GM12878 (cell line): ENCODE results near the gene SPEG.

Experiments used
- BACH1 ChIP-seq: fragments of 450-650 bp; IDR thresholded peaks from 2 replicates; pipeline ENCODE4 v1.6.1; 2017; ENCODE audit warnings: mild to moderate bottlenecking, borderline replicate concordance
- EZH2 ChIP-seq: IDR thresholded peaks from 2 replicates; pipeline ENCODE4 v1.6.1; 2012; ENCODE audit warnings: low read depth, mild to moderate bottlenecking, control low read depth, inconsistent platforms, low read length, borderline replicate concordance; ENCODE audit not compliant: control insufficient read depth
- RAD21 ChIP-seq: IDR thresholded peaks from 2 replicates; pipeline ENCODE4 v1.6.1; 2011; ENCODE audit warnings: mild to moderate bottlenecking, low read depth, low read length, moderate library complexity; ENCODE audit not compliant: insufficient read depth
- TF ChIP-seq, protein P1 (sequence below): IDR thresholded peaks from 2 replicates; pipeline ENCODE4 v1.6.1; 2012; ENCODE audit warnings: low read depth, low read length, improper control_type of control experiment
- TF ChIP-seq, protein P2 (sequence below), 3 experiments: IDR thresholded peaks in 2 of 3; conservative IDR thresholded peaks in 1 of 3; 2 replicates each; pipeline ENCODE4 v1.5.1; 2011; ENCODE audit warnings: low read depth in 3 of 3, low read length in 3 of 3, mild to moderate bottlenecking in 3 of 3, control low read depth in 2 of 3, moderate library complexity in 2 of 3, inconsistent platforms in 1 of 3, mixed read lengths in 1 of 3; ENCODE audit not compliant: control insufficient read depth in 2 of 3, insufficient read depth in 1 of 3; ENCODE audit errors: extremely low read depth in 1 of 3
- TF ChIP-seq, protein P3 (sequence below): fragments of 450-650 bp; IDR thresholded peaks from 2 replicates; pipeline ENCODE4 v1.6.1; 2017; ENCODE audit warnings: mild to moderate bottlenecking

DNA sequence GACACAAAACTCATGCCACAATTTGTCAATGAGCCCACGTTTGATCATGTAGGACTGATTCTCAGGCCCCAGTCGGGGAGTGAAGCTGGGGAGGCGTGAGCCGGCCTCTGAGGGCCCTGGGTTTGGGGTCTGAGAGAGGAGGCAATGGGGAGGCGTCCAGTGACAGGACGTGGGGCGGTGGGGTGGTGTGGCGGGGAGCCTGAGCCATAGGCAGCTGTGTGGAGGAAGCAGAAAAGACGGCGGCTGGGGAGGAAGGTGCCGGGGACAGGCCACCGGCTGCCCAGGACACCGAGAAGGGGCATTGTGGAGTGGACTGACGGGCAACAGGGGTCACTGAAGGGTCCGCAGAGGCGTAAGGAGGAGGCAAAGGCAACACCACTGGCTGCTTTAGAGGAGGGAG, 101.8 kb downstream of the SPEG start:
- TF ChIP-seq EZH2, result no peak
- TF ChIP-seq, protein P1, sequence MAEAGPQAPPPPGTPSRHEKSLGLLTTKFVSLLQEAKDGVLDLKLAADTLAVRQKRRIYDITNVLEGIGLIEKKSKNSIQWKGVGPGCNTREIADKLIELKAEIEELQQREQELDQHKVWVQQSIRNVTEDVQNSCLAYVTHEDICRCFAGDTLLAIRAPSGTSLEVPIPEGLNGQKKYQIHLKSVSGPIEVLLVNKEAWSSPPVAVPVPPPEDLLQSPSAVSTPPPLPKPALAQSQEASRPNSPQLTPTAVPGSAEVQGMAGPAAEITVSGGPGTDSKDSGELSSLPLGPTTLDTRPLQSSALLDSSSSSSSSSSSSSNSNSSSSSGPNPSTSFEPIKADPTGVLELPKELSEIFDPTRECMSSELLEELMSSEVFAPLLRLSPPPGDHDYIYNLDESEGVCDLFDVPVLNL, result no peak
- TF ChIP-seq, protein P2, sequence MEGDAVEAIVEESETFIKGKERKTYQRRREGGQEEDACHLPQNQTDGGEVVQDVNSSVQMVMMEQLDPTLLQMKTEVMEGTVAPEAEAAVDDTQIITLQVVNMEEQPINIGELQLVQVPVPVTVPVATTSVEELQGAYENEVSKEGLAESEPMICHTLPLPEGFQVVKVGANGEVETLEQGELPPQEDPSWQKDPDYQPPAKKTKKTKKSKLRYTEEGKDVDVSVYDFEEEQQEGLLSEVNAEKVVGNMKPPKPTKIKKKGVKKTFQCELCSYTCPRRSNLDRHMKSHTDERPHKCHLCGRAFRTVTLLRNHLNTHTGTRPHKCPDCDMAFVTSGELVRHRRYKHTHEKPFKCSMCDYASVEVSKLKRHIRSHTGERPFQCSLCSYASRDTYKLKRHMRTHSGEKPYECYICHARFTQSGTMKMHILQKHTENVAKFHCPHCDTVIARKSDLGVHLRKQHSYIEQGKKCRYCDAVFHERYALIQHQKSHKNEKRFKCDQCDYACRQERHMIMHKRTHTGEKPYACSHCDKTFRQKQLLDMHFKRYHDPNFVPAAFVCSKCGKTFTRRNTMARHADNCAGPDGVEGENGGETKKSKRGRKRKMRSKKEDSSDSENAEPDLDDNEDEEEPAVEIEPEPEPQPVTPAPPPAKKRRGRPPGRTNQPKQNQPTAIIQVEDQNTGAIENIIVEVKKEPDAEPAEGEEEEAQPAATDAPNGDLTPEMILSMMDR (IDR thresholded peaks at IDR 0.05 in 2 of 3, conservative IDR thresholded peaks at IDR 0.05 in 1 of 3; ENCODE audit: control insufficient read depth in 2 of 3, extremely low read depth in 1 of 3, insufficient read depth in 1 of 3, low read depth in 3 of 3, low read length in 3 of 3), result no peak
- no peak for TF ChIP-seq RAD21
- TF ChIP-seq, protein P3, sequence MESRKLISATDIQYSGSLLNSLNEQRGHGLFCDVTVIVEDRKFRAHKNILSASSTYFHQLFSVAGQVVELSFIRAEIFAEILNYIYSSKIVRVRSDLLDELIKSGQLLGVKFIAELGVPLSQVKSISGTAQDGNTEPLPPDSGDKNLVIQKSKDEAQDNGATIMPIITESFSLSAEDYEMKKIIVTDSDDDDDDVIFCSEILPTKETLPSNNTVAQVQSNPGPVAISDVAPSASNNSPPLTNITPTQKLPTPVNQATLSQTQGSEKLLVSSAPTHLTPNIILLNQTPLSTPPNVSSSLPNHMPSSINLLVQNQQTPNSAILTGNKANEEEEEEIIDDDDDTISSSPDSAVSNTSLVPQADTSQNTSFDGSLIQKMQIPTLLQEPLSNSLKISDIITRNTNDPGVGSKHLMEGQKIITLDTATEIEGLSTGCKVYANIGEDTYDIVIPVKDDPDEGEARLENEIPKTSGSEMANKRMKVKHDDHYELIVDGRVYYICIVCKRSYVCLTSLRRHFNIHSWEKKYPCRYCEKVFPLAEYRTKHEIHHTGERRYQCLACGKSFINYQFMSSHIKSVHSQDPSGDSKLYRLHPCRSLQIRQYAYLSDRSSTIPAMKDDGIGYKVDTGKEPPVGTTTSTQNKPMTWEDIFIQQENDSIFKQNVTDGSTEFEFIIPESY, result no peak
- TF ChIP-seq BACH1, result no peak
